Kidney capillary endothelial cell (primary cell): ENCODE results near the gene BARD1.
"Not testable (repeated sequence)": the region's sequence is repeated elsewhere in the genome, so short reads cannot be mapped to it uniquely, and the experiment has no call there.

Source experiments
- DNase-seq: peaks from one replicate; pipeline ENCODE4 v3.0.0-alpha.2; 2018; ENCODE audit warnings: low spot score

BARD1 gene

DNA sequence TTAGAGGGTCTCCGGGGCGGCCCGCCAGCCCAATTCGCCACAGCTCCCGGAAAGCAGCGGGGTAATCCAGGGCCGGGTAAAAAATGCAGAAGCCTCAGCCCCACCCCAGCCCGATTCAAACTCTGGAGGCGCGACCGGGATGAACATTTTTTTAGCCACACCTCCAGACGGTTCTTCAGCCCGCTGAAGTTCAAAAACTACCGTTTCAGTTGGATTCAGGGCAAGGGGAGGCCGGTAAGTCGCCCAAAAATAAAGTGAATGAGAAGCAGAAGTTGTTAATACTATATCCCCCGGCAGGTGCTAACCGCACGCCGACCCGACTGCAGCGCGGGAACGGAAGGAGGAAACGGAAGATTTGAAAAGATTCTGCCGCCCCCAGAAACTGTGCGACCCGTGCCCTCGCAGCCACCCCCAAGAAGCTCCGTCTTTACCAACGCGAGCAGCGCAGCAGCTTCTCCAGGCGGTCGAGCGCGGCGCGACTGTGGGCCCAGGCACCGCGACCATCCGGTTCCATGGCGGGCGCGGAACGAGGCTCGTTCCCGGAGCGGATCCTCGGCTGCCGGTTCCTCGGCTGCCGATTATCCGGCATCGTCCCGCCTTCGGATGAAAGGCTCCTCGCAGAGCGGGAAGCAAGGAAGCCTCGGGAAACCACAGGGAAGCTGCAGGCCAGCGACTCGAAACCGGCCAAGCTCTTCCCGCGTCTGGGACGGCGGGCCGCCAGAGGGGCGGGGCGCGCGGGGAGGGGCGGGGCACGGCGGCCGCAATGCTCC is at the start of gene BARD1:
Gene BARD1 (minus strand): TSS at position 703 of the 770 bp plus-strand sequence. CDS start 114 bp downstream, at position 589.
- peak; percentile 35 for DNase-seq

DNA sequence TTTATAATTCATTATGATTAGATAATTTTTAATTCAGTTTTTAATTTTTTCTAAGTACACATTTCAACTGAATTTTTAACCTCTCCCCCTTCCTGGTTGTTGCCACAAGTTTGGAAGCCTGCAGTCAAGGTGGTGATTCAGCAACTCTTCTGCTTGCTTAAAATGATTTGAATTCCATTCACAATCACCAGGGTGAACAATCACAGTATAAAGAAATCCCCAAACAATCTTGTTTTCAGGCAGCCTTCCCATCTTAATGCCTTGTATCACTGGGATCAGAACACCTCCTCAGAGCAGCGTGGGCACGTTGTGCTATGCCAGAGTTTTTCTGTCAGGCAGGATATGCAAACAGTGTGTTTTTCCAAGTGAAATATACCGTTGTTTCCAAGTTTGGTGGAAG is 46.7 kb upstream of the BARD1 start:
- no peak for DNase-seq

DNA sequence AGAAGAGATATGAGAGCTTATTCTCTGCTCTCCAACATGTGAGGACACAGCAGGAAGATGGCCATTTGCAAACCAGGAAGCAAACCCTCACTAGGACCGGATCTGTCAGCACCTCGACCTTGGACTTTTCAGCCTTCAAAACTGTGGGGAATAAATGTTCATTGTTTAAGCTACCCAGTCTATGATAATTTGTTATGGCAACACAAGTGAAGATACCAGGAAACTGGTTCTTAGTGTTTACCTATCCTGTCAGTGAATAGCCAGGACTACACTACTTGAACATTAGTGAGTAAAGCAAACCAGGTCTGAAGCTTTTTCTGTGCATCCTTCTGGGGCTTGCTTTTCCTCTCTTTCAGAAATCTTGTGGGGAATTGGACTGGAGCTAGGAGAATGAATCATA is 44.4 kb upstream of the BARD1 start:
- DNase-seq, result no peak

DNA sequence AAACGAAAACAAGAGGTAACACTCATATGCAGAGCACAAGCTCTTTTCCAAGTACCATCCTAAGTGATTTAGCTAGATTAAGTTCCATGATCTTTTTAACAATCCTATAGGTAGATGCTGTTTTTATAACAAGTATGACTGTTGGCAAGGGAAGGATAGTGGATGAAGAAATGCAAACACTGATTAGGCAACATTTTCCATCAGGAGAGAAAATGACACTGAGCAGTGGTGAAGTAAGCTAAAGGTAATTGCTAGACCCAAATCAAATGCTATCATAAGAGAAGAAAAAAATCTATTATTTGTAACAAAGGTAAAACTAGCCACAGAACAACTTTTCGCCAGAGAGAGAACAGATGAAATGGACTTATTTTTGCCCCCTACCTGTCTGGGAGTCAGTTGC is 34.3 kb upstream of the BARD1 start:
- no peak for DNase-seq

DNA sequence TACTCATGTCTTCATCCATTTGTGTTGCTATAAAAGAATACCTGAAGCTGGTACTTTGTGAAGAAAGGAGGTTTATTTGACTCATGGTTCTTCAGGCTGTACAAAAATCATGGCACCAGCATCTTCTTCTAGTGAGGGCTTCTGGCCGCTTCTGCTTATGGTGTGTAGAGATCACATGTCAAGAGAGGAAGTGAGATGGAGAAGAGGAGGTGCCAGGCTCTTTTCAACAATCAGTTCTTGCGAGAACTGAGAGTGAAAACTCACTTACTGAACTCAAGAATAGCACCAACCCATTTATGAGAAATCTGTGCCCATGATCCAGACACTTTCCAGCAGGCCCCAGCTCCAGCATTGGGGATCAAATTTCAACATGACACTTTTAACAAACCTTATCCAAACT is 30.0 kb upstream of the BARD1 start:
- no peak for DNase-seq

DNA sequence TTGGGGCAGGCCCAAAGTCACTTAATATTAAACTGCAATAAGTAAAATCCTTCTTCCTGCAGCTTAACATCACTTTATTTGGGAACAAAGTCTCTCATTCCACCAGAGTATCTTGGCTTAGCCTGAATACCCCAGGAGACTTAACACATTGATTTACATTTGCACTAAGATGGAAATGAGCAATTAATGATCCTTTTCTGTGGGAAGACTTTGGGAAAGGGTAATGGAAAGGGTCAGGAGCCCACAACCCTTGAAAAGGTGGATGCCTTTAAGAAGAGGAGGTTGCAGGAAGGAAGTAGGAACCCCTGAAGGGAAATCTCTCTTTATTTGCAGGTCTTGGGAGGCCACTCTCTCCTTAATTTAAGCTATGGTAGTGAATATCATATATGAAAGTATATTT is 28.0 kb upstream of the BARD1 start:
- no peak for DNase-seq

DNA sequence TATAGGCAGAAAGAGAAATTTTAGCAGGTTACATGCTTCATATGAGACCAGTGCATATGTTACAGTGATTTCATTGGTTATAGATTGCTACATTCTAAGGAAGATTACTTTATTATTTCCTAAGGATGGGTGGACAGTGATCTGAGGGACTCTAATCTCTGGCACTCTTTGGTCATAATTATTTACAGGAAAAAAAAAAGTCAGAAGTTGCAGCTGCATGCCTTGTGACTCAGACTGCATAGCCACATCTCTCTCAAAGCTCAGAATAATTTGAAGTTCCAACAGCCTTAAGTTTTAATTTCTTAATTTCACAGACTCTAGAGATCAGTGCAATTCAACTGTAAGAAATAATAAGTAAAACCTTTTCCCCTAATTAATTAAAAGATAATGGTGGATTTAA is 27.1 kb upstream of the BARD1 start:
- no peak for DNase-seq

DNA sequence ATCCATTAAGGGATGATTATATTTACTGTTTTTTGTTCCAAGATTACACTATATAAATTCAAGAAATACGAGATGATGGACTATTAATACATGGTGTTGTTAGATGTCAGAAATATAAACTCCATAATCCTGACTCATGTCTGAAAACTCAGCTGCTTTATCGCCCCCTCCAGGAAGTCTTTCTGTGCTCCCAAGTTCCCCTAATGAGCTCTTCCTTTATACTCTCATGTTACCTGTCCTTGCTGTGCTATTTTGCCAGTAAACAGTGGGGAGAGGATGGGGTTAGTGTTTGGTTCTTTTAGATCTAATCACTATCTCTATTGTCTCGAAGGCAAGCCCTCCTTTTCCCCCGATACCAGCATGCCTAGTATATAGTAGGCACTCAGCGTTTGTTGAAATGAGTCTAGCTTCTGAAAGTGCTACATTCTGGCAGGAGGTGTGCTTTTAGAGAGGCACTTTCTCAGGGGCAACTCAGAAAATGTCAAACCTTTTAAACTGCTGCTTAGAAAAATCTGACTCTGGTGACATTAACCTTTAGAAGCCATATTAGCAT is 21.4 kb upstream of the BARD1 start:
- peak; percentile 7 for DNase-seq

DNA sequence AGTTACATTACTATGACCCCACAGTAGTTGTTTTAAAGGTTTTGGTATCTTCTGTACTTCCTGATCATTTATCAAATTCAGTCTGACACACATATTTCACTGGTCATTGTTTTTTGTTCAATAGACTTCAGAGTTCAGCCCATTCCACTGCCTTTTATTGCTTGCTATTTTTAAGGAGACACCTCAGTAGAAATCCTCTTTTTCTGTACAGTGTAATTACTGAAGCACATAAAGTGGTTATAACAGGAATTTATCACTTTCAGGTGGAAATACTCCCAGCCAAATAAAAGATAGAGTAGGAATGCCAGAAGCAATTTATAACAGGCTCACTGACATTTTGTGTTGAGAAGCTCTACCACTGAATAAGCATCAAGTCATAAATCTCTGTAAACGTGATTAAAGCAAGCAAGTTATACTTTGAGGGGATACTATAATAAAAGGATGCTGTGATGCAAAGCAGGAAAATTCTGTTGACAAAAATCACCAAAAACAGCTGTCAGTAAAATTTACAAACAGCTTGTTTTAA is 6.6 kb upstream of the BARD1 start:
- no peak for DNase-seq

DNA sequence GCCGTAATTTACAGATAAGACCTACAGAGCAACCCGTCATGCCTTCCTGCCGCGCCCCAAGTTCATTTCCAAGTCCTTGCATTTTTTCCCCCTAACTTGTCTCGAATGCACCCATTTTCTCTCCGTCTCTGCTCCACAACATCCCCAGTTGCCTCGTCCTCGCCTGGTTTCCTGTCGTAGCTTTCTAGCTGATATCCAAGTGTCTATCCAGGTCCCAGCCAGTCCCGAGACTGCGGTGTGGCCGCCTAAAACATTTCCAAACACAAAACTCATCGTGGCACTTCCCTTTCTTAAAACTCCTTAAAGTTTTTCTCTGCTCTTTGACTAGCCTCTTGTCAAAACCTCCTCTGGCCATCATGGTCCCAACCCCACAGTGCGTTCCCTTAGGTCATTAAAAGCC is 1.2 kb upstream of the BARD1 start:
- no peak for DNase-seq

DNA sequence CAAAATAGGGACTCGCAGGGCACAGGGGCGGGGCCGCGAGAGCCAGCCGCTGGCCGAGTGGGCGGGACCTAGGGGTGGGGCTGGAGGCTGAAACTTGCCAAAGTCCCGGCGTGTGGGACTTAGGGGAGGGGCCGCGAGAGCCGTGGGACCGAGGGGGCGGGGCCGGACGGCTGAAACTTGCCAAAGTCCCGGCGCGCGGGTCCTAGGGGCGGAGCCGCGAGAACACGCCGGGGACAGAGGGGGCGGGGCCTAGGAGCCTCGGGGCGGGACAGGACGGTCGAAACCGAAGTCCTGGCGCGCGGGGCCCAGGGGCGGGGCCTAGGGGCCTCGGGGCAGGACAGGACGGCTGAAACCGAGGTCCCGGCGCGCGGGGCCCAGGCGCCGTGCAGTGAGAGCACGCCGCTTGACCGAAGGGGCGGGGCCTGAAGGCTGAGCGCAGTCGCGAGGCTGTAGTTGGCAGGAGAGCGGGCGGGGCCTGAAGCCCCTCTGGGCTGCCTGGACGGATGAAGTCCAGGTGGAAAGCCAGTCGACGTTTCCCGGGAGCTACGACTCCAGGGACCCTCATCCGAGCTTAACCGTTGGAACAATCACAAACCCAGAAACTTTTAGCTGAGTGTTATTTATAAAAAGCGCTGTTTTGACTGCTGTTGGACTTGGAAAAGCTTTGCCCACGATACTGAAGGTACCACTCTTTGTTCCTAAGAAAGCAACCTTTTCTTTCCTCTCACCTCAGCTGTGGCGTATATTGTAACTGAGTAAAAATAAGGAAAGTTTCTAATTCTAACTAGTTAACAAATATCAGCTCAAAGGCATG is 475 bp upstream of the BARD1 start:
- DNase-seq, result peak; percentile 94

DNA sequence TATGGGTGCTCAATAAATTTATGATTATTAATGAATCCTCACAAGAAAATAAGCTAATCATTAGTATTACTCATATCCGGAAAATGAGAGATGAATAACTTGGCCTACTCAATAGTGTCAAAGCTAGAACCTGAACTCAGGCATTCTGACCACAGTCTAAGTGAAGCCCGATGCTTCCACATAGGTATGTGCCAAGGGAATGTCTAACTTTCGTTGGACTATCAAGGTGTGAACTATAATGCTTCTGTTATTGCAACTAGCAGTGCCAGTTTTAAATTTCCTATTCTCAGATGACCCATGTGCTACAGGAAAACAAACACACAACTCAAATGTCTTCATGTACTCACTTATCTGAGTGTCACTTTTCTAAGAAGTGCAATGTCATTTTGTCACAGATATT is 1.8 kb downstream of the BARD1 start:
- DNase-seq, result no peak

DNA sequence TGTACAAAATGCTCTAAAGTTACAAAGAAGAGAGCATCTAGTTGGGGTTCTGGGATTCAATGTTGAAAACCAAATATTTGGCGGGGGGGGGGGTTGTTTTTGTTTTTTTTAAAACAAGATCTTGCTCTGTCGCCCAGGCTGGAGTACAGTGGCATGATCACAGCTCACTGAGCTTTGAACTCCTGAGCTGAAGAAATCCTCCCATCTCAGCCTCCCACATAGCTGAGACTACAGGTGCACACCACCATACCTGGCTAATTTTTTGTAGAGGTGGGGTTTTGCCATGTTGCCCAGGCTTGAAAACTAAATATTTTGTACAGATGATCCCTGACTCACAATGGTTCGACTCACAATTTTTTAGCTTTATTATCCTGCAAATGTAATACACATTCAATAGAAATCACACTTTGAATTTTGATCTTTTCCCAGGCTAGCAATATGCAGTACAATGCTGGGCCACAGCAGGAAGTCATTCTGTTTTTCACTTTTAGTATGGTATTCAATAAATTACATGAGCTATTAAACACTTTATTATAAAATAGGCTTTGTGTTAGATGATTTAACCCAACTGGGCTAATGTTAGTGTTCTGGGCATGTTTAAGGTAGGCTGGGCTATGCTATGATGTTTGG is 7.6 kb downstream of the BARD1 start:
- no peak for DNase-seq

DNA sequence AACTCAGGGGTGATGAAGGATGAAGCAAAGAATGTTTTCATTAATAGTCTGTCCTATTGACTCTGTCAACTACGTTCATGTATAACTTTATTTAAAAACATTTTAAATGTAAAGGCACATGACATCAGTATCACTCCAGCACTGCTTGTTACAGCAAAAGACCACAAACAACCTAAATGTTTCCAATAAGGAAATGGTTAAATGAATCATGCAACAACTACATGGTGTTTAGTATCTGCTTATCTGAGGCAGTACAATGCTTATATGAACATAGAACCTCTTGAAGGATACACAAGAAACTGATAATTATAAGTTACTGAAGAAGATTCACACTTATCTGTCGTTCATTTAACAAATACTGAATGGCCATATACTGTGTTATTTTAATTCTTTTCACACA is 8.4 kb downstream of the BARD1 start:
- DNase-seq, result no peak

DNA sequence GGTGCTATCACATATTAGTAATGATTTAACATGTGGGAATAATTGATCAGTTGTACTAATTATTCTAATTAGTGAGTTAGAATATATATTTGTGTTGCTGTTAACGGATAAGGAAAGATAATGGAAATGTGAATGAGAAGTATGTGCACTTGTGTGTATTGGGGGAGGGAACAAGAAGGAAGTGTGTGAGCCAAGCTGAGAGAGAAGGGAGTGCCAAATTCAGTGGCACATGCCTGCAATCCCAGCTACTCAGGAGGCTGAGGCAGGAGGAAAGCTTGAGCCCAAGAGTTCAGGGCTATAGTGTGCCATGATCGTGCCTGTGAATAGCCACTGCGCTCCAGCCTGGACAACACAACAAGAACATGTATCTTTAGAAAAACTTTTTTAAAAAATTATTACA is 9.3 kb downstream of the BARD1 start:
- DNase-seq, result no peak

DNA sequence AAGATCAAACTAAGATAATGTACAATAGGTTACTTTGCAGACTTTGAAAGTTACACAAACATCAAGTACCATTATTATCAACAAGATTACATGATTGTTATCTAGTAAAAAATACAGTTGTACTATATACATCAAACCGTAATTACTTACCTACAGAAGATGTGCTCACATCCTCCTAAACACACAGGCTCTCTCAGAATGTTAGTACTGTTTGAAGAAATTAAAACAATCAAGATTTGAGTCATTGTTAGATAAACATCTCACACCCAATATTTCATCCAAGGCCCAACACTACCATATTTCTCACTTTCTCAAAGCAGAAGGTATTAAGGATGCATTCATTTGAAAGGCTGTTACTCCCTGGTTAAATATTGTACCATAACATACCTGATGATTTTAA is 12.6 kb downstream of the BARD1 start:
- DNase-seq, result no peak

DNA sequence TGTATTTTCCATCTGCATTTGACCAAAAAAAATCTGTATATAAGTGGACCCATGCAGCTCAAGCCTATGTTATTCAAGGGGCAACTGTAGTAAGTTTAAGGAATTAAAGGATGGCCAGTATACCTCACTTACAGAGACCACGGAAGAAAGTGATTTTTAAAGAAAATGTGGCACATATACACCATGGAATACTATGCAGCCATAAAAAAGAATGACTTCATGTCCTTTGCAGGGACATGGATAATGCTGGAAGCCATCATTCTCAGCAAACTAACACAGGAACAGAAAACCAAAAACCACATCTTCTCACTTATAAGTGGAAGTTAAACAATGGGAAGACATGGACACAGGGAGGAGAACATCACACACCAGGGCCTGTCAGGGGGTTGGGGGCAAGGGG is 26.3 kb downstream of the BARD1 start:
- DNase-seq, result not testable (repeated sequence)

DNA sequence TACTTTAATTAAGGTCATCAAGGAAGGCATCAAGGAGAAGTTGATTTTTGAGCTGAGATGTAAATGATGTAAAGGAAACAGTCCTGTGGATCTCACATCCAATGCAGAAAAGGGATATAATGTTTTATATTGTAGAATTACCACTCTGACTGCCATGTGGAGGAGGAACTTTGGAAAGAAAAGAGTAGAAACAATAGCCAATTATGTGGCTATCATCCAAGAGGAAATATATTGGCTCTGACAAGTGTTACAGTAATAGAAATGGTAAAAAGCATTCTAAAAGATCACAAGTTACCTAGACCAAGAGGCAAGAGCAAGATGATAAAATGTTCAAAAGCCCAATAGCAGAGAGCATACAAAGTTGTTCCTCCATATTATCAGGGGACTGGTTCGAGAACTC is 26.8 kb downstream of the BARD1 start:
- no peak for DNase-seq

DNA sequence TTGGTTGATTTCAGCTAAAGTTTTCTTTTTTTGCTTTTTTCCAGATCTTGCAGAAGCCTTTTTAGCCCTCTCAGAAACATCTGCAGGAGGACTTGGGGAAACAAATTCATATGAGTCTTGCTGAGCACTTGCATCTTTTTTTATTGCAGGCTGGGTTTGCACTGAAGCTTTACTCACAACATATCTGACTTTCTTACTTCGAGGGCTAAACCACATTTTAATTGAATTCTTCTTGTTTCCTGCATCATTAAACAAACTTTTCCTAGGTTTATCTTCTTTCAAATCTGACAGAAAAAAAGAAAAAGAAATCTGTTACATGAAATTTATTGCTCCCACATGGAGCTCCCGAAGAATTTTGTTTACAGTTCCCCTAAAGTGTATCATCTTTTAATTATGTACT is 28.3 kb downstream of the BARD1 start:
- DNase-seq, result no peak

DNA sequence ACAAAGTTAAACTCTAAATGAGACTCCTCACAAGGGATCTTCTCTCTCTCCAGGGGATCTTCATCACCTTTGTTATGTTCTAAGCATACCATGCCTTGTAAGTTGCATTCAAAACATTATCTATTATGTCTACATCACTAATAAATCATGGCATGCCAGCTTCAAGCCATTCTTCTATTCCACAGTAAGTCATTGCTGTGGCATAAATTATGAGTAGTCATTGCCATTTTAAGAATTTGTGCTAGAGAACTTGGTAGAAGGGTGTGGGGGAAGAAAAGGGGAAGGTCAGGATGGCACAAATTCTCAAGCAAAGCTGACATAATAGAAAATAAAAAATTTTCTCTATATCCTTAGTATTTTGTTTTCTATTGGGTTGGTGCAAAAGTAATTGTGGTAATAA is 33.5 kb downstream of the BARD1 start:
- DNase-seq, result no peak

DNA sequence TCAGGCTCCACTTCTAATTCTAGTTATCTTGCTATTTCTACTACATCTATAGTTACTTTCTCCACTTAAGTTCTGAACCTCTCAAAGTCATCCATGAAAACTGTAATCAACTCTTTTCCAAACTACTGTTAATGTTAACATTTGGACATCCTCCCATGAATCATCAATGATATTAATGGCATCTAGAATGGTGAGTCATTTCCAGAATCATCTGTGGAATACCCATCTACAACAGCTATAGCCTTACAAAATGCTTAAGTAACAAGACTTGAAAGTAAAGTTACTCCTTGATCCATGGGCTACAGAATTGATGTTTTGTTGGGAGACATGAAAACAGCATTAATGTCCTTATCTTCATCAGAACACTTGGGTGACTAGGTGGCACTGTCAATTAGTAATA is 35.4 kb downstream of the BARD1 start:
- peak; percentile 7 for DNase-seq

DNA sequence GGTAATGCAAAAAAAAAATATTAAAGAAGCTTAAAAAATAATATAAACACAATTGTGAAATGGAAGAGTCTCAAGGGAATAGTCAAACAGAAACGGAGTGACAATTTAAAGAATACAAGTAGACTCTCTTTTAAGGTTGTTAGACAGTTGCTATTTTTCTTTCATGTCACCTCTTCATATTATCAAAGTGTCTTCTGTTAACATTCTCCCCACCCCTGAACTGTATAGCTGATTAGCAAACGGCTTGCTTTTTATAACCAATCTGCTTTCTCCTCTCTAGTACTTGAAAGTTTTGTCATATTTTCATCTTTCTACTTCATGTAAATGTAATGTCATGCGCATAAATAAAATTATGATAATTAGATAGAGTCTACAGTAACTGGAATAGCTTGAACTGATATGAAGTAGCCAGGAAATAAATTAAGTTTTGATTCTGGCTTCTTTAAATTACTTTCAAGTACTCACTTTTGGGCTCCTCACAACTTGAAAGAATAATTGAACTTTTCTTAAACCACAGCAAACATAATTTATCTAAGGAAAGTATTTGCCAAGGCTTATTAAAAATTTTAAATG is 37.0 kb downstream of the BARD1 start:
- no peak for DNase-seq
